Skin of body (tissue), 2 donors: Measurements from ENCODE around the gene ABI3BP. TPM values are rescaled to one million over a fixed set of nuclear protein-coding genes. Genes with fewer than 3 reads are reported as not detected.

ENCODE experiments used
- DNase-seq: peaks from one replicate; lab custom pipeline; 2025; lab: John Stamatoyannopoulos, UW
- total RNA-seq: library from RNA; depleted of rRNA; stranded (reverse); fragments of >200 nt; gene quantifications from one replicate; pipeline ENCODE4 v1.2.3, GENCODE V29; 2014

Gene ABI3BP
- total RNA-seq, 1 donor from 2014 or later = 51.0 TPM

- no peak for DNase-seq
Measured at GRCh38 chr3:100988080-100988479, 5.1 kb downstream of the ABI3BP start.

- no peak for DNase-seq
Measured at GRCh38 chr3:100984308-100984707, 8.9 kb downstream of the ABI3BP start.

GRCh38 chr3:100982710-100983109 lies 10.5 kb downstream of the ABI3BP start:
- DNase-seq = peak; percentile 61

GRCh38 chr3:100981164-100981911 lies 11.9 kb downstream of the ABI3BP start:
- no peak for DNase-seq

- no peak for DNase-seq
Measured at GRCh38 chr3:100978011-100978659, 15.1 kb downstream of the ABI3BP start.

- no peak for DNase-seq
Measured at GRCh38 chr3:100976611-100977010, 16.6 kb downstream of the ABI3BP start.

GRCh38 chr3:100975714-100976113 lies 17.5 kb downstream of the ABI3BP start:
- no peak for DNase-seq

GRCh38 chr3:100973594-100973993 lies 19.6 kb downstream of the ABI3BP start:
- DNase-seq = no peak

- DNase-seq = no peak
Measured at GRCh38 chr3:100972867-100973266, 20.4 kb downstream of the ABI3BP start.

- DNase-seq = peak; percentile 45
Measured at GRCh38 chr3:100972301-100972844, 20.8 kb downstream of the ABI3BP start.

- no peak for DNase-seq
Measured at GRCh38 chr3:100971798-100972197, 21.4 kb downstream of the ABI3BP start.

- no peak for DNase-seq
Measured at GRCh38 chr3:100970477-100970990, 22.7 kb downstream of the ABI3BP start.

- peak; percentile 97 for DNase-seq
Measured at GRCh38 chr3:100968932-100969906, 24.0 kb downstream of the ABI3BP start.

GRCh38 chr3:100966807-100967206 lies 26.4 kb downstream of the ABI3BP start:
- DNase-seq = peak; percentile 70

GRCh38 chr3:100966049-100966491 lies 27.2 kb downstream of the ABI3BP start:
- peak; percentile 75 for DNase-seq

GRCh38 chr3:100963041-100963440 lies 30.2 kb downstream of the ABI3BP start:
- no peak for DNase-seq

GRCh38 chr3:100957261-100957986 lies 35.8 kb downstream of the ABI3BP start:
- DNase-seq = no peak

- no peak for DNase-seq
Measured at GRCh38 chr3:100956276-100956675, 36.9 kb downstream of the ABI3BP start.

GRCh38 chr3:100954990-100955389 lies 38.2 kb downstream of the ABI3BP start:
- DNase-seq = peak; percentile 83

- peak; percentile 58 for DNase-seq
Measured at GRCh38 chr3:100954199-100954935, 38.9 kb downstream of the ABI3BP start.
